ENCODE data around the gene S100A14. TPM values are rescaled to one million over a fixed set of nuclear protein-coding genes. Genes with fewer than 3 reads are reported as not detected.

Gene S100A14
- total RNA-seq, 4 donors from 2014 or later, result 106 to 391 (median 293) TPM

GRCh38 chr1:153659175-153659534, 43.0 kb upstream of the S100A14 start:
- no peaks in the 10 kb centered on the region for H3K9me3 ChIP-seq
- peak overlapping the region; percentile 68 to 89 (median 80) for H3K4me3 ChIP-seq
- TF ChIP-seq CTCF (IDR thresholded peaks at IDR 0.05), result no peak
- no peak for TF ChIP-seq POLR2A (IDR thresholded peaks at IDR 0.05)
- H3K27me3 ChIP-seq, result no peaks in the 10 kb centered on the region
- DNase-seq, result no peak
- H3K4me1 ChIP-seq, result peaks cover 0 to 9% (median 0%) of the 10 kb centered on the region in 4 donors
- peak overlapping the region; percentile 89 to 96 (median 95) for H3K27ac ChIP-seq
- H3K36me3 ChIP-seq, result peaks cover 0 to 36% (median 0%) of the 10 kb centered on the region in 3 donors

- peak; percentile 54 to 60 for TF ChIP-seq POLR2A (IDR thresholded peaks at IDR 0.05)
- TF ChIP-seq CTCF (IDR thresholded peaks at IDR 0.05), result peak in 4 of 6 experiments; percentile 7 to 33 (median 24)
- peak within 1 kb of the TSS; percentile 68 to 89 (median 80) for H3K4me3 ChIP-seq
- peak within 1 kb of the TSS; percentile 89 to 96 (median 95) for H3K27ac ChIP-seq
- DNase-seq, result peak; percentile 93 to 96 (median 95)
- H3K27me3 ChIP-seq, result no peaks in the 10 kb centered on the region
- H3K9me3 ChIP-seq, result no peaks in the 10 kb centered on the region
- peaks cover 0 to 9% (median 0%) of the 10 kb centered on the region in 4 donors for H3K4me1 ChIP-seq
- H3K36me3 ChIP-seq, result peaks cover 0 to 31% (median 0%) of the 10 kb centered on the region in 3 donors
Observed at GRCh38 chr1:153658400-153659174, 42.5 kb upstream of the S100A14 start, which contains the start of gene SNAPIN. Gene SNAPIN, plus strand, starts transcription at chr1:153658703. Its CDS starts 41 bp downstream, at chr1:153658744.

DNA sequence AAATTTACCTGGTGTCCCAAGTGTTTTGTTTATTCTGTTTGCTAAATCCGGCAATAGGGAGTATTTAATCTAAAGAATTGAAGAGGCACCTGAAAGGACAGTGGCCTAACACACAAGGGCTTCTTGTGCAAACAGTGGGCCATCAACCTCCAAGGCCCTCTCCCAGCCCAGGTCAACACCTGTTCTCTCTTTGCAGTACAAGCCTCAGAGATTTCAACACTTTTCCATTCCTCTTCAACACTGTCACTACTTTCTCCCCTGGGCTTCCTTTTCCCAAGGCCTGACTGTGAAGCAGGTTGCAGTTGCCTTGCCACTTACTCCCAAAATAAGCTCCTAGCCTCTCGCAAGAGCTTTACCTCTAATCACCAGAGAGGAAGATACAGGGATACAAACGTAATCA, 39.2 kb upstream of the S100A14 start:
- peak in 1 of 3 donors; percentile 5 for DNase-seq
- Histone ChIP-seq H3K4me3 (no peak overlapping the region), H3K27me3 (no peaks in the 10 kb centered on the region), H3K4me1 (peaks cover 0 to 9% (median 0%) of the 10 kb centered on the region in 4 donors), H3K27ac (no peak overlapping the region), H3K36me3 (no peaks in the 10 kb centered on the region), H3K9me3 (no peaks in the 10 kb centered on the region)
- TF ChIP-seq CTCF (IDR thresholded peaks at IDR 0.05) (no peak), POLR2A (IDR thresholded peaks at IDR 0.05) (no peak)

DNA sequence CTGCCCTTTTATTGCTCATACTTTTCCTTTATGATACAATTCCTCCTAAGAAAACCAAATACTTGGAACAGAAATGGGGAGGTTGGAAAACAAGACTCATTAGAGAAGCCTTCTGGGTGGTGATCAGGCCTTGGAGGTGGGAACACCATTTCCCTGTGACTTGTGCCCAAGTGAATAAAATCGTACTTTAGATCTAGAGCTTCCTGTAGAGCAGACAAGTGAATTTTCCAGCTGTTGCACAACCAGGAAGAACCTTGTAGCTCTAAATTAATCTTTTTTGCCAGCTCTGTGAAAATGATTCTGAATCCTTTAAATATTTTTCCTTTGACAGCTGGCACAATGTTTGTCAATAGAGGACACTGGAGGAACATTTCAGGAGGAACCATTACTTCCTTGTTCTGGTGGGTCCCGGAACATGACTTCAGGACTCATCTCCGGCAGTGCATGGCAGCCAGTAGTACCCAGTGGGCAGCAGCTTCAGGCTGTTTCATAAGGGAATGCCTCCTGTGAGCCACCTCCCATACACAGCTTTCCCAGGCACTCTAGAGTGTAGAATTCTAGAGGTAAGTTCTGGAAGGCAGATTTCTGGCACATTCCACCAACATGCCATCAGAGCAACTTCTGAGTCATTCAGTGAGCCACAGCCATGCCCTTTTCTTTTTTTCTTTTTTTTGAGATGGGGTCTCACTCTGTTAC, 36.8 kb upstream of the S100A14 start:
- no peak for TF ChIP-seq POLR2A (IDR thresholded peaks at IDR 0.05)
- TF ChIP-seq CTCF (IDR thresholded peaks at IDR 0.05), result no peak
- Histone ChIP-seq H3K4me1 (no peaks in the 10 kb centered on the region), H3K27ac (peak overlapping the region in 1 of 4 donors; percentile 14), H3K9me3 (no peaks in the 10 kb centered on the region), H3K4me3 (no peak overlapping the region), H3K27me3 (no peaks in the 10 kb centered on the region), H3K36me3 (no peaks in the 10 kb centered on the region)
- DNase-seq, result peak in 1 of 3 donors; percentile 20

DNA sequence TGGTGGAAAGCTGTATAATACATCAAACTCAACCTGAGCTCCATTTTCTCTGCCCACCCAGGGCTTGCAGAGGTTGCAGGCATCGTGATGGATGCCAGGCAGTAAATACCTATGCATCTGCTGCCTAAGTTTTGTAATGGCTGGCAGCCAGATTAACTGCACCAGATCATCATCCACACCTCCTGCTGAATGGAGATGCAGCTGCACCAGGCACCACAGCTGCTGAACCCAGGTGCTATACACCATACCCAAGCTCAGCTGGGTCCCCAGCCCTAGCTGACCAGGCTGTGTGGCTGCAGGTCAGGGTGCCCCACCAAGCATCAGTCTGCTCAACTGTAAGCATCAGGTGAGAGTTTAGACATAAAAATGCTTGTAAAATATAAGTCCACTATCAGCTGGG, 35.6 kb upstream of the S100A14 start:
- Histone ChIP-seq H3K4me3 (no peak overlapping the region), H3K27ac (no peak overlapping the region), H3K9me3 (no peaks in the 10 kb centered on the region), H3K36me3 (peaks cover 0 to 5% (median 0%) of the 10 kb centered on the region in 3 donors), H3K27me3 (no peaks in the 10 kb centered on the region), H3K4me1 (no peaks in the 10 kb centered on the region)
- no peak for DNase-seq
- TF ChIP-seq CTCF (IDR thresholded peaks at IDR 0.05), result no peak
- no peak for TF ChIP-seq POLR2A (IDR thresholded peaks at IDR 0.05)

Measured in Peyer's patch (tissue), 4 donors.